NCI-H774 (cell line): Measurements from ENCODE around the gene ADGRB2.

ENCODE experiments used
- DNase-seq: peaks from one replicate; lab custom pipeline; 2025; lab: John Stamatoyannopoulos, UW

ADGRB2 gene

GRCh38 chr1:31677949-31678348 is 86.2 kb downstream of the ADGRB2 start:
- no peak for DNase-seq

- DNase-seq: no peak
Measured at GRCh38 chr1:31677401-31677800, 86.7 kb downstream of the ADGRB2 start.
